A549 (cell line): ENCODE measurements around the gene NIT2. TPM values are rescaled to one million over a fixed set of nuclear protein-coding genes. Genes with fewer than 3 reads are reported as not detected.

ENCODE experiments used
- ATAC-seq, 2 experiments: fragments of 200-7000 bp in 1 of 2; fragments of >200 bp in 1 of 2; cut with Nextera tagmentation in 1 of 2; cut with Tn5 transposase in 1 of 2; 3 replicates each; pipeline versions ENCODE4 v1.8.0 to v1.9.1; 2018 to 2020; ENCODE audit warnings: mild to moderate bottlenecking in 1 of 2, moderate library complexity in 1 of 2
- CTCF ChIA-PET: fragments of 300-600 bp; sonication (Branson Sonifier 250); formaldehyde crosslinking; extraction: SDS; loops from one replicate; lab custom pipeline; 2021; ENCODE audit warnings: antibody characterized with exemption, inconsistent platforms; lab: Yijun Ruan, JAX
- POLR2A ChIA-PET: fragments of 350-600 bp; formaldehyde crosslinking; extraction: SDS; loops from one replicate; lab custom pipeline; 2021; ENCODE audit warnings: antibody characterized with exemption, inconsistent platforms; lab: Yijun Ruan, JAX
- DNase-seq, 2 experiments: peaks; one replicate each; pipeline versions ENCODE4 v3.0.0 to v3.0.0-alpha.2; 2011 to 2016; ENCODE audit warnings: low read depth in 1 of 2, low spot score in 1 of 2
- FAIRE-seq: peaks from 2 replicates; lab custom pipeline; 2011; peaks lifted over from hg19 to GRCh38; lab: Jason Lieb, UNC
- H3K27ac ChIP-seq, 2 experiments: fragments of >200 bp; sonication (Bioruptor Twin); formaldehyde crosslinking; 3 replicates each; pipeline ENCODE4 v1.5.1; 2016 to 2017
- H3K4me1 ChIP-seq: fragments of >200 bp; sonication (Bioruptor Twin); formaldehyde crosslinking; 3 replicates; pipeline ENCODE4 v1.6.1; 2016
- H3K4me2 ChIP-seq: fragments of >200 bp; sonication (Bioruptor Twin); formaldehyde crosslinking; 3 replicates; pipeline ENCODE4 v1.6.1; 2016
- H3K4me3 ChIP-seq: fragments of >200 bp; sonication (Bioruptor Twin); formaldehyde crosslinking; 3 replicates; pipeline ENCODE4 v1.5.1; 2016
- H3K9me3 ChIP-seq: fragments of >200 bp; sonication (Bioruptor Twin); formaldehyde crosslinking; 3 replicates; pipeline ENCODE4 v1.6.1; 2016
- ATOH8 ChIP-seq: fragments of 250-450 bp; sonication (Bioruptor Pico); IDR thresholded peaks from 2 replicates; pipeline ENCODE4 v1.5.0; 2020; ENCODE audit warnings: low read depth, mild to moderate bottlenecking, moderate library complexity
- BHLHE40 ChIP-seq: IDR thresholded peaks from 2 replicates; pipeline ENCODE4 v1.6.1; 2012; ENCODE audit warnings: low read depth, low read length, inconsistent platforms
- CEBPB ChIP-seq, 2 experiments: fragments of >200 bp in 1 of 2; sonication (Bioruptor Twin) in 1 of 2; formaldehyde crosslinking in 1 of 2; IDR thresholded peaks; 2 replicates each; pipeline ENCODE4 v1.6.1; 2012 to 2016
- E2F6 ChIP-seq: IDR thresholded peaks from 2 replicates; pipeline ENCODE4 v1.6.1; 2012; ENCODE audit warnings: low read depth, borderline replicate concordance
- EHF ChIP-seq: fragments of 250-450 bp; sonication (Bioruptor Pico); IDR thresholded peaks from 2 replicates; pipeline ENCODE4 v1.5.0; 2020; ENCODE audit warnings: mild to moderate bottlenecking
- EHMT2 ChIP-seq: fragments of 200-600 bp; sonication (generic); IDR thresholded peaks from 2 replicates; pipeline ENCODE4 v1.6.1; 2016; ENCODE audit warnings: antibody characterized with exemption, low read depth, mild to moderate bottlenecking, moderate library complexity
- ESRRA ChIP-seq: fragments of 150-350 bp; IDR thresholded peaks from 2 replicates; pipeline ENCODE4 v1.6.1; 2014; ENCODE audit warnings: mild to moderate bottlenecking, low read length, borderline replicate concordance
- FOSB ChIP-seq: fragments of 250-450 bp; sonication (Bioruptor Pico); IDR thresholded peaks from 2 replicates; pipeline ENCODE4 v1.5.0; 2020; ENCODE audit warnings: mild to moderate bottlenecking, moderate library complexity
- GATA3 ChIP-seq: IDR thresholded peaks from 2 replicates; pipeline ENCODE4 v1.6.1; 2012; ENCODE audit warnings: borderline replicate concordance
- HDAC2 ChIP-seq: fragments of 200-600 bp; sonication (generic); IDR thresholded peaks from 2 replicates; pipeline ENCODE4 v1.6.1; 2016
- HOXB13 ChIP-seq: fragments of 250-450 bp; sonication (Bioruptor Pico); IDR thresholded peaks from 2 replicates; pipeline ENCODE4 v1.5.0; 2020; ENCODE audit warnings: low read depth, mild to moderate bottlenecking, moderate library complexity
- MAFK ChIP-seq: fragments of 450-650 bp; IDR thresholded peaks from 2 replicates; pipeline ENCODE4 v1.6.1; 2014; ENCODE audit not compliant: partially characterized antibody
- MAX ChIP-seq: IDR thresholded peaks from 2 replicates; pipeline ENCODE4 v1.6.1; 2012
- MAZ ChIP-seq: fragments of 150-350 bp; IDR thresholded peaks from 2 replicates; pipeline ENCODE4 v1.6.1; 2014; ENCODE audit warnings: antibody characterized with exemption, low read depth, low read length, borderline replicate concordance
- NR3C1 ChIP-seq: fragments of >200 bp; sonication (Bioruptor Twin); formaldehyde crosslinking; IDR thresholded peaks from 3 replicates; pipeline ENCODE4 v1.6.1; 2017
- PHF8 ChIP-seq: fragments of 200-600 bp; sonication (generic); IDR thresholded peaks from 2 replicates; pipeline ENCODE4 v1.6.1; 2016; ENCODE audit warnings: low read depth, mild to moderate bottlenecking, antibody characterized with exemption, moderate library complexity, borderline replicate concordance
- POLR2A ChIP-seq: IDR thresholded peaks from 2 replicates; pipeline ENCODE4 v1.6.1; 2012; ENCODE audit warnings: mild to moderate bottlenecking, low read length
- POLR2AphosphoS2 ChIP-seq: conservative IDR thresholded peaks from 2 replicates; pipeline ENCODE4 v1.6.1; 2012; ENCODE audit warnings: low read length, improper control_type of control experiment, inconsistent platforms
- RAD21 ChIP-seq, 2 experiments: fragments of >200 bp in 1 of 2; sonication (Bioruptor Twin) in 1 of 2; formaldehyde crosslinking in 1 of 2; IDR thresholded peaks in 1 of 2; conservative IDR thresholded peaks in 1 of 2; 2 replicates in 1 of 2; 3 replicates in 1 of 2; pipeline ENCODE4 v1.6.1; 2012 to 2018; ENCODE audit warnings: inconsistent platforms in 1 of 2
- RCOR1 ChIP-seq: fragments of 150-350 bp; IDR thresholded peaks from 2 replicates; pipeline ENCODE4 v1.6.1; 2014; ENCODE audit warnings: antibody characterized with exemption, low read length, low read depth
- RFX5 ChIP-seq: fragments of 450-650 bp; IDR thresholded peaks from 2 replicates; pipeline ENCODE4 v1.7.1; 2014; ENCODE audit warnings: antibody characterized with exemption, mild to moderate bottlenecking, moderate library complexity
- SREBF2 ChIP-seq: fragments of 450-650 bp; IDR thresholded peaks from 2 replicates; pipeline ENCODE4 v1.6.1; 2014; ENCODE audit warnings: mild to moderate bottlenecking, moderate library complexity
- TP53 ChIP-seq: fragments of 250-450 bp; sonication (Bioruptor Pico); IDR thresholded peaks from 2 replicates; pipeline ENCODE4 v1.5.0; 2021; ENCODE audit warnings: mild to moderate bottlenecking, moderate library complexity
- whole genome bisulfite sequencing: methylation state at CpG from one replicate; pipeline ENCODE4 v1.1.6; 2017; ENCODE audit errors: missing lambda C conversion rate; 5-methylcytosine and 5-hydroxymethylcytosine counted together
- polyA plus RNA-seq, 4 experiments: library from polyadenylated mRNA; depleted of rRNA in 3 of 4; stranded (reverse); fragments of >200 nt; fragmentation: RNase III in 1 of 4; extraction: RNeasy Plus Mini Kit Qiagen cat#74134 plus additional on column Dnase treatment in 1 of 4; gene quantifications; 2 replicates in 3 of 4; 3 replicates in 1 of 4; pipeline ENCODE4 v1.2.3, GENCODE V29; 2011 to 2017
- TF ChIP-seq, protein P1 (sequence below): fragments of 450-650 bp; IDR thresholded peaks from 2 replicates; pipeline ENCODE4 v1.6.1; 2014; ENCODE audit warnings: antibody characterized with exemption

The NIT2 gene
- polyA plus RNA-seq, 2 of the 4 experiments (the other 2 are of a cell fraction), result 75.0 to 140 TPM

GRCh38 chr3:100396967-100397366 is 62.4 kb downstream of the NIT2 start:
- no peak for FAIRE-seq
- H3K4me2 ChIP-seq, result no peak overlapping the region

GRCh38 chr3:100399341-100400071 is 64.9 kb downstream of the NIT2 start:
- WGBS, result 47% methylated on average over 9 of the region's 9 CpGs
- ChIA-PET POLR2A (interaction anchor here (2.0 kb wide), 1 partner anchor 19 kb away, joined by 5 read pairs; no protein-coding TSS in a partner anchor), CTCF (interaction anchor here (0.7 to 1.7 kb wide), 7 partner anchors 17 to 192 kb away, joined by 3 to 5 read pairs (median 4); no protein-coding TSS in a partner anchor)
- DNase-seq (no peak), FAIRE-seq (no peak), ATAC-seq (no peak)
- TF ChIP-seq PHF8, result no peak
- no peak for TF ChIP-seq ESRRA
- TF ChIP-seq SREBF2, result no peak
- TF ChIP-seq GATA3, result no peak
- TF ChIP-seq RFX5, result no peak
- TF ChIP-seq EHMT2, result no peak
- no peak for TF ChIP-seq MAZ
- TF ChIP-seq, protein P1, sequence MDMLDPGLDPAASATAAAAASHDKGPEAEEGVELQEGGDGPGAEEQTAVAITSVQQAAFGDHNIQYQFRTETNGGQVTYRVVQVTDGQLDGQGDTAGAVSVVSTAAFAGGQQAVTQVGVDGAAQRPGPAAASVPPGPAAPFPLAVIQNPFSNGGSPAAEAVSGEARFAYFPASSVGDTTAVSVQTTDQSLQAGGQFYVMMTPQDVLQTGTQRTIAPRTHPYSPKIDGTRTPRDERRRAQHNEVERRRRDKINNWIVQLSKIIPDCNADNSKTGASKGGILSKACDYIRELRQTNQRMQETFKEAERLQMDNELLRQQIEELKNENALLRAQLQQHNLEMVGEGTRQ, result no peak
- no peak for TF ChIP-seq E2F6
- TF ChIP-seq TP53 (CRISPR knock-in tag), result no peak
- TF ChIP-seq MAFK, result no peak
- H3K4me2 ChIP-seq, result peak overlapping the region; percentile 97
- peak overlapping the region; percentile 93 to 97; a peak in 4 of 6 replicates for H3K27ac ChIP-seq
- no peaks in the 10 kb centered on the region for H3K9me3 ChIP-seq
- peak overlapping the region; percentile 91 for H3K4me3 ChIP-seq
- H3K4me1 ChIP-seq, result peaks cover 41% of the 10 kb centered on the region; the same call in 2 of the 3 replicates

More at GRCh38 chr3:100396967-100397366, 62.4 kb downstream of the NIT2 start:
- no peak for ATAC-seq
- WGBS, result 90% methylated on average over 2 of the region's 2 CpGs
- CTCF ChIA-PET, result no interaction called here
- H3K4me3 ChIP-seq, result no peak overlapping the region
- TF ChIP-seq BHLHE40 (no peak), CEBPB (IDR thresholded peaks at IDR 0.05) (peak; percentile 86 to 88)
- TF ChIP-seq, all 56 proteins: peak for 1
- DNase-seq, result no peak
- peaks cover 27% of the 10 kb centered on the region; the same call in 2 of the 3 replicates for H3K4me1 ChIP-seq
- no peaks in the 10 kb centered on the region for H3K9me3 ChIP-seq
- no peak overlapping the region for H3K27ac ChIP-seq
- POLR2A ChIA-PET, result interaction anchor here (0.5 kb wide), 1 partner anchor 9 kb away, joined by 7 read pairs; no protein-coding TSS in a partner anchor

- DNase-seq (peak in 1 of 2 experiments; percentile 3), FAIRE-seq (no peak), ATAC-seq (peak; percentile 31 to 37; a peak in 5 of 6 replicates)
- Histone ChIP-seq H3K4me2 (peak overlapping the region; percentile 97), H3K9me3 (no peaks in the 10 kb centered on the region), H3K4me3 (peak overlapping the region; percentile 91), H3K27ac (peak overlapping the region; percentile 93 to 97), H3K4me1 (peaks cover 38% of the 10 kb centered on the region; the same call in 2 of the 3 replicates)
- ChIA-PET POLR2A (interaction anchor here (0.6 to 2.0 kb wide), 2 partner anchors 14 to 20 kb away, joined by 3 to 5 read pairs; no protein-coding TSS in a partner anchor), CTCF (interaction anchor here (0.9 to 1.7 kb wide), 5 partner anchors 28 to 1173 kb away, joined by 3 to 5 read pairs (median 3); partner anchors contain the start of gene PCNP)
- no peak for TF ChIP-seq POLR2A
- TF ChIP-seq POLR2AphosphoS2, result no peak
- TF ChIP-seq HDAC2, result no peak
- no peak for TF ChIP-seq HOXB13
- no peak for TF ChIP-seq RAD21 (conservative IDR thresholded peaks at IDR 0.05 in 1 of 2, IDR thresholded peaks at IDR 0.05 in 1 of 2)
- no peak for TF ChIP-seq RCOR1
- no peak for TF ChIP-seq FOSB (CRISPR knock-in tag)
- TF ChIP-seq NR3C1, result no peak
- TF ChIP-seq ATOH8, result no peak
- TF ChIP-seq MAX, result no peak
- no peak for TF ChIP-seq EHF (CRISPR knock-in tag)
- 4% methylated on average over 16 of the region's 22 CpGs for WGBS
Measured at GRCh38 chr3:100400419-100400779, 65.8 kb downstream of the NIT2 start.
